ENCODE measurements around the gene DIS3L2.
"Not testable (repeated sequence)": the region's sequence is repeated elsewhere in the genome, so short reads cannot be mapped to it uniquely, and the experiment has no call there.

The DIS3L2 gene

GRCh38 chr2:232369126-232369951 is 407.8 kb downstream of the DIS3L2 start:
- DNase-seq (ENCODE audit: low spot score) = no peak

GRCh38 chr2:232370007-232370406 is 408.5 kb downstream of the DIS3L2 start:
- DNase-seq (ENCODE audit: low spot score) = not testable (repeated sequence)

- DNase-seq (ENCODE audit: low spot score) = no peak
Measured at GRCh38 chr2:232372231-232373208, 411.0 kb downstream of the DIS3L2 start.

GRCh38 chr2:232374356-232374755 is 412.8 kb downstream of the DIS3L2 start:
- no peak for DNase-seq (ENCODE audit: low spot score)

- DNase-seq (ENCODE audit: low spot score) = no peak
Measured at GRCh38 chr2:232375164-232375563, 413.7 kb downstream of the DIS3L2 start.

GRCh38 chr2:232376260-232376659 is 414.7 kb downstream of the DIS3L2 start:
- no peak for DNase-seq (ENCODE audit: low spot score)

GRCh38 chr2:232376713-232377112 is 415.2 kb downstream of the DIS3L2 start:
- DNase-seq (ENCODE audit: low spot score) = no peak

- DNase-seq (ENCODE audit: low spot score) = no peak
Measured at GRCh38 chr2:232377319-232377718, 415.8 kb downstream of the DIS3L2 start.

GRCh38 chr2:232377841-232378734 is 416.6 kb downstream of the DIS3L2 start:
- DNase-seq (ENCODE audit: low spot score) = no peak

- not testable (repeated sequence) for DNase-seq (ENCODE audit: low spot score)
Measured at GRCh38 chr2:232378735-232379151, 417.2 kb downstream of the DIS3L2 start, which contains the start of gene ALPP. Gene ALPP, plus strand, starts transcription at chr2:232378751. Its CDS starts 52 bp downstream, at chr2:232378803.

- DNase-seq (ENCODE audit: low spot score) = not testable (repeated sequence)
Measured at GRCh38 chr2:232379610-232380590, 418.4 kb downstream of the DIS3L2 start.

GRCh38 chr2:232381204-232382031 is 419.9 kb downstream of the DIS3L2 start:
- DNase-seq (ENCODE audit: low spot score) = not testable (repeated sequence)

GRCh38 chr2:232382331-232383225 is 421.1 kb downstream of the DIS3L2 start:
- no peak for DNase-seq (ENCODE audit: low spot score)

GRCh38 chr2:232384466-232384865 is 423.0 kb downstream of the DIS3L2 start:
- DNase-seq (ENCODE audit: low spot score) = no peak

GRCh38 chr2:232385058-232385457 is 423.5 kb downstream of the DIS3L2 start:
- not testable (repeated sequence) for DNase-seq (ENCODE audit: low spot score)

GRCh38 chr2:232385660-232386489 is 424.4 kb downstream of the DIS3L2 start:
- no peak for DNase-seq (ENCODE audit: low spot score)

- DNase-seq (ENCODE audit: low spot score) = no peak
Measured at GRCh38 chr2:232386490-232386739, 424.9 kb downstream of the DIS3L2 start.

All from globus pallidus (tissue), 1 donor.